HG02884 (cell line): ENCODE data around the gene ZFHX3.

Experiments used
- ATAC-seq: cut with Tn5 transposase; IDR thresholded peaks from one replicate; pipeline ENCODE4 v1.9.1; 2021; ENCODE audit warnings: mild to moderate bottlenecking, moderate library complexity; ENCODE audit not compliant: unreplicated experiment

The ZFHX3 gene

DNA sequence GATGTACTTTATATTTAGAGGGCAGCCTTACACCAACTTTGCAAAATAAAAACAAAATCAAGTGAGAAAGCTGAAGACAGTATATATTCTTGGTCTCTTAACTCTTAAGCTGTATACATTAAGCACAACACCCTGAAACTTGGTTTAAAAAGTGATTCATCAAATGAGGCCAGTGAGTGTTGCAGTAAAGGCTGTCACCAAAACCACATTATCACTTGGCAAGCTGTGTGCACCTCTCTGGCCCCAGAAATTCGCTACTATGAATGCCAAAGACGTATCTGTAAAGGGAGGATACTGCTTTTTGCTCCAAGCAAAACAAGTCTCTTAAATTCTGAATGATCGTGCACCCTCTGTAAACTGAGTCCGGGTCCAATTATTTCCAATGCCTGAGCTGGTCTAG is 163.9 kb downstream of the ZFHX3 start:
- ATAC-seq, result no peak

DNA sequence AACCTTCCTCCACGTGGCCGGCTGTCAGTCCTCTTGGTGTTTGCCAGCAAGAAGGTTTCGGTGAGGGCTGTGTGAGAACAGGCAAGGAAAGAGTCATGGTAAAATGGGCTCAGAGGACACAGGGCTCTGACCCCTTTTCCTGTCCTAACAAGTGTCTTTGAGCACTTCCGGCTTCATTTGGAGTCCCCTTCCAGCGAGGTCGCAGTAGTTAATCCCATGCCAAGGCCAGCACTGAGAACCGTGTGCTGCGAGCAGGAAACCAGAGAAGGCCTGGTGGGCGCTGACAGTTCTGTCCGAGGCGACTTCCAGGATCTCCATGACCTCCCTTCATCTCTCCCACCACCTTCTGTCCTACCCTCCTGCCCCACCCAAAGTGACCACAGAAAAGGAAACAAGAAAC is 168.1 kb downstream of the ZFHX3 start:
- no peak for ATAC-seq

DNA sequence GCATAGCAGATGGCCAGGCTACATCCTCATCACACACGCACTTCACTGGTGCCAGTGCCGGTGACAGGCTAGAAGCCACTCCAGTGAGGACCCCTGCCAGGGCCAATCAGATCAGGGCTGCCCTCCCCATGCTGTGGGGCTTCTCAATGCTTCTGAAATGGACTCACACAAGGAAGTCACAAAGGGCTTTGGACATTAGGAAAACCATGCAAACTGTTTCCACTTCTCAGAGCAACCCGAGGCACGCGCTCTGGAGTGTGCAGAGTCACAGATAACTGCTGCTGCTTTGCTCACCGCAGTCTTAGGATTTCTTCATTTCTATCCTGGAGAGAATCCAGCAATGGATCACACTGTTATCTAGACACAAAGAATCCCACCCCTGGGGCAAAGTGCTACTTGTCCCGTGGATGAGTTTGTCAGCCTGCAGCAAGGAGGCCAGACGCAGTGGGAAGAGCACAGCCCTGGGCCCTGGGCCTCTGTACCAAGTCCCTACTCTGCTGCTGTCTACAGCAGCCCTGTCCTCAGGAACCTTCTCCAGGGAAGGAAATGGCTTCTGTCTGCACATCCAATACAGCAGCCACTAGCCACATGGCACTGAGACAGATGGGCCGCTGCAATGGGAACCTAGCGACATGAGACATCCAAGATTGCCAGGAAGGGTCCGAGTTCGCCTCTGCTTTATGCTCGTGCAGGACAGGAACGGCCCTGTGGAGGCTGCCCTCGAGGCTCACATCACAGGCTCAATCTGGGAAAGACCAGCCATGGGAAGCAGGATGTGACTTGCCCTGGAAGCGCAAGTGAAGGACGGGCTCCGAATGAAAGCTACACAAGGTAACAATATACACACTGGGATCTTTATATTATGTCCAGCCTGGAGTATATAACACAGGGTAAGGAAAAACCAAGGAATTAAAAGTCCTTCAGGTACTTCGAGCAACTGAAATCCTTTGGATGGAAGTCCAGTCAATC is 169.3 kb downstream of the ZFHX3 start:
- no peak for ATAC-seq

DNA sequence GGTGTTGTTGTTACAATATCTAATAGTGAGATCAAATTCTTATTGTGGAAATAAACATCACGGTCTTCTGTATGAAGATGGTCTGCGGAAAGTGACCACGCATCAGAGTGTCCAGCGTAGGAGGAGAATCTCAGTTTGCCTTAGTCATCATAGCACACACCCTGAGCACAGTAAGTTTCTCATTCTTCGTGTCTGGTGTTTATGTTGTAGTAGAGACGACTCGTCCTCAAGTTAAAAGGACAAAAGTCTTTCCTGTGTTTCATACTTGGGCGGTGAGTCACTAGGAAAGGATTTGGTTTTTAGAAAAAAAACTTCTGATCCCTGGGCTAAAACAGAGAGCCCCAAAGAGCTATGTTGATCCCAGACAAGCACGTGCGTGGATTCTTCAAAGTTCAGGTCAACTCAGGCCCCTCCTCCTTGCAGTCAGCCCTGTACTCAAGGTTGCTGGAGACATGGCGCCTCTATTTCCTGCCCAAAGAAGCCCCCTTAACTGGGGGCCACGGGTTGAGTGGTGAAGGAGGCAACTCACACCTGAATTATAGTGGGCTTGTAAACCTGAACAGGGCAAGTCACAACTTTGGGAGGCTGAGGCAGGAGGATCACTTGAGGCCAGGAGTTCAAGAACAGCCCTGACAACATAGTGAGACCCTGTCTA is 170.4 kb downstream of the ZFHX3 start:
- ATAC-seq, result no peak

DNA sequence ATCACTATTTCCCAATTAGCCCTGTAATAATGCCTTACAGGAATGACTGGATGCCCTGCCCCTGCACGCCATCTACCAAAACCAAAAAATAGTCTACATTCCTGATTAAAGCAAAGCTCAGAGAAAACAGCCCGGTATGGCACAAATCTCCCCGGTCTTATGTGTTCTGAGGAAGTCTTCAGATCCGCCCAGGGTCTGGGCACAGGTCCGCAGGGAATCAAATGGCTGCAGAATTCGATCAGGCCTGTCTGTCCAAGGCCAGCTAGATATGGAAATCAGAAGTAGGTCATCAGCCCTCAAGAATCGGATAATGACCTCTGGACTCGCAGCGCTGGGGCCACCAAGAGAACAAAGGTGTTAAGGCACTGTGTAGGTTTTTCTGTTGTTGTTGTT is 171.0 kb downstream of the ZFHX3 start:
- no peak for ATAC-seq

DNA sequence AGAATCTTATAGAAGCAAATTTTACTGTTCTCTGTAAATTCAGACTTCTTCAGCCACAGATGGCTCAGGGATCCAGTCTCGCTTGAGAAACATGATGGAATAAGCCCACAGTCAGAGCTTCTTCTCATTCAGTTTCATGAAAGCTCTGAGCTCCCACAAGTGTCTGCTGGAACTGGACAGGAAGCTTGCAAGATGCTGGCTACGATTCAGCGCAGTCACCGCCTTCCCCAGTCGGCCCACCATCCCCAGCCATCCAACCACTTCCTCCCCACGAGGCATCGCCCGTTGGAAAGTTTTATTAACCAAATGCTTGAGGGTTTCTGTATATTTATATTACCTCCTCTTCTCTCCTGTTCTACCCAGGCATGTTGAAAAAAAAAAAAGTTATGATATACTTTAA is 171.7 kb downstream of the ZFHX3 start:
- no peak for ATAC-seq

DNA sequence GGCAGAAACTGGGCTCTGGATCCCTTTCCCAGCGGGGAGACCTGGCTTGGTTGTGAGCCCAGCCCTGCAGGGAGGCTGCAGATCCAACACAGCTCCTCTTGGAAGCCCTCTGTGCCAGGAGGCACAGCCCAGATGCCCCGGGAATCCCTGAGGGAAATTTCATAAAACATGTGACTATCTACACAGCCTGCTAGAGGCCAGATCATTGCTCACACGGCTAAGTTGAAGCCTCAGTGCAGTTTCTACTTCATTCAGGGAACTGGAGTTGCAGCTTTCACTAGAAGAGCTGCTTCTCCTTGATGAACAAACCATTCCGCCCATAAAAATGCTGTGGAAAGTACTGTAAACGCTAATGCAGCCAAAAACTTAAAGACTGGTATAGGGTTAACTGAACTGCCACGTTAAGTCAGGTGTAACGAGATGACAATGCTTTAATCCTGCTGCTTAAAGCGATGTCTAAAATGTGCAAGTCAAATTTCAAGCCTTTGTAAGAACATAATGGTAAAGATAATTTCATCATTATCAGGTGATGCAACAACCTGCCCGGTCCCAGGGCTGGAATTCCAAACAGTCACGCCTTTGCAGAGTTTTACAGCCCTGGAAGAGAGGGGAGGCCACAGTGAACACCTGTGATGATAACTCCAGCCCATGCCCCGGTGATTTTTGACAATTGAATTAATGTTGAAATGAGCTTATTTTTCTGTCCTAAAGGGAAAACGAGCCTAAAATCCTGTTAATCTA is 172.5 kb downstream of the ZFHX3 start:
- ATAC-seq, result no peak

DNA sequence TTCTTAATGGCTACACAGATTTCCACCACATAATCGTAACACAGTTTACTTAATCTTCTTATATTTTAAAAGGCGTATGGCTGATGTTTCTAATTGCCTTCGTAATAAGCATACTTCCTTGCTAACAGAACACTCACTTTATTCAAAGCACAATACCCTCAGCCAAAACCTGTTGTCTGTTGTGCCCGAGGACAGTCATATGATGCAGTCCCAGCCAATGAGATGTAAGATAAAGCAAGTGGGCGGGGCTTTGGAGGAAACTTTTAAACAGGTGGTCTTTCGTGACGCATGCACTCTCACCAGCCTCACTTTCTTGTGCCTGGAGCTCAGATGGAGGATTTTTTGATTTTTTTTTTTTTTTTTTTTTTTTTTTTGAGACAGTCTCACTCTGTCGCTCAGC is 174.1 kb downstream of the ZFHX3 start:
- ATAC-seq, result no peak

DNA sequence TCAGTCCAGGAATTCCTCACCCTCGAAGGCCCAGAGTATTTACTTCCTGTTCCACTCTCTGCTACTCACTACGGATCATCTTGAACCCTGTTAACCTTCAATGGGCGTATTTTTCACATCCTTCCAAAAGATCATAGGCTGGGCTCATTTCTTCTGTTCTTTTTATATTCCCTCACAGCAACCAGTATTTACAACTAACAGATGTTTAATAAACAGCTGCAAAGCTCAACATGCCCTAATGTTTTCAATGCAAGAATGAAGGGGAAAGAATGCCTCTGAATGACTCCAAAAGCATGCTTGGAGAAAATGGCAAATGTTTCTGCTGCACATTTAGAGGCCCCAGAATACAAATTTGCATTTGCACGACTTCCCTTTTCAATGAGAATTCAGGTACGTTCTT is 174.9 kb downstream of the ZFHX3 start:
- ATAC-seq, result no peak

DNA sequence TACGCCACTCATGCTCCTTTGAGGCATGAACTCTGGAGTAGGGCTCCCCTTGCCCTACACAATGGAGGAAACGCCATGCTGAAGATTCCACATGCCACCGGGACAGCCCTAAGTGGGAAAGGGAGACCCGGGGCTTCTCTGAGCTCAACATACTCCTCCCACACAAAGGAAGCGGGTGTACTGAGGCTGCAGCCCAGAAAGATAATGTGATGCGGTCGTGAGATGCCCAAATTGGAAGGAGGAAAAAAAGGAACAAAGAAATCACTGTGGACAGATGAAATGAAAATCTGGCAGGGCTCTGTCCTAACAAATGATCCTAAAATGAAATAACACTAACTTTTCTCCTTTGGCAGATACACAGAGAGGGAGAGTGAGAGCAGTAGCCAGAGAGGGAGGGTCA is 182.1 kb downstream of the ZFHX3 start:
- no peak for ATAC-seq

DNA sequence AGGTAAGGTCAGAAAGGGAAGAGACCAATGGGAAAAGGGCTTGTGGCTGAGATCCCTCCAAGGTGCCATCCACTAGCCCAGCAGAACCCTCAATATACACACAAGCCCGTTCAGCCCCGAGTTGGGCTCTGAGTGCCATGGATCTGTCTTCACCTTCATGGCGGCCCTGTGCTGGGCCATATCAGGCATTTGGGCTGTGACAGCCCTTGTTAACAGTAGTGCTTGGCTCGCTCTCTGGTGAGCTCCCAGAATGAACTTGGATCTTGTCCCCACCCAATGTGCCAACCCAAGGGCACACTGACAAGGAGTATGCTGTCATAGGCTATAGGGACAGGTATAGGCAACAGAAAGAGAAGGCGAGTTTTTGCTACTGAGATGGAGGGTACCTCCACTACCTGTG is 182.7 kb downstream of the ZFHX3 start:
- no peak for ATAC-seq

DNA sequence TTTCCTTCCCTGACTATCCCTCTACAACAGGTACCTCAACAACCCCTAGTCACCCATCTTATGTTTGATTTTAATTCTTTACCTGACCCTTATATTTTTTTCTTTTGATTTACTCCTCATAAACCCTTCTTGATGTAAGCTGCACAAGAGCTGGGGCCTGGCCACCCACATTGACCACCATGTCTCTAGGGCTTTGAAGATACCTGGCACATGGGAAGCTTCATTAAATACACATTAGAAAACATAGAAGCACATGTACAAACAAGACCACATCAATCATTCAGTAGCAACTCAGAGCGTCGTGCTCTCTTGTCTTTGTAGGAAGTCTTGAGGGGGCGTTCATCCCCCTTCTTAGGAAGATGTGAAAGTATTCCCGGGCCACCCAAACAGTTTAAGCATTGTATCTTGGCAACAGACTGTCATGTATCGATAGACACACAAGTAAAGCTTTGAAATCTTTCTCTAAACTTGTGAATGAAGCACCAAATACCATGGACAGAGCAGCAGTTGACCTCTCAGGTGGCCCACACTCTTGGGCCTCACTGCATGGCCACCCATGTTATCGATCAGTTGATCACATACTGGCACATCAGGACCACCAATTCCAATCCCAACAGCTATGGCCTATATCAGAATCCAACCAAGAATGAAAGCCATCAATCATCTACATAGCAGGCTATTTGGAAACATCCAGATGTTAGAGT is 183.6 kb downstream of the ZFHX3 start:
- ATAC-seq, result no peak

DNA sequence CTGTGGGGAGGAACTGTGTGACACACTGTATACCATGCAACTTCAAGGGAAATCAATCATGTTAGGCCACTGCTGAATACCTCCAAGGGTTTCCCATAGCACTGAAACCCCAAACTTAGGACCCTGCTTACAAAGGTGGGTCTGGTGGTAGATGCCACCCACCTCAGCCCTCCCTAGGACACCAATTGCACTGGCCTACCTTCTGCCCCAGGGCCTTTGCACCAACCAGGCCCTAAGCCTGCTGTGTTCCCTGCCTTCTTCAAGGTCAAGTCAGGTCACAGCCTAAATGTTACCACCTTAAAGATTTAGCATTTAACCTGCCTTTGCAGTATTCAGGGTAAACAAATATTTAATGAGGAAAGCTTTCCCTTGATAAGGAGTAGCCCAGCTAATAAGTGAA is 185.8 kb downstream of the ZFHX3 start:
- no peak for ATAC-seq

DNA sequence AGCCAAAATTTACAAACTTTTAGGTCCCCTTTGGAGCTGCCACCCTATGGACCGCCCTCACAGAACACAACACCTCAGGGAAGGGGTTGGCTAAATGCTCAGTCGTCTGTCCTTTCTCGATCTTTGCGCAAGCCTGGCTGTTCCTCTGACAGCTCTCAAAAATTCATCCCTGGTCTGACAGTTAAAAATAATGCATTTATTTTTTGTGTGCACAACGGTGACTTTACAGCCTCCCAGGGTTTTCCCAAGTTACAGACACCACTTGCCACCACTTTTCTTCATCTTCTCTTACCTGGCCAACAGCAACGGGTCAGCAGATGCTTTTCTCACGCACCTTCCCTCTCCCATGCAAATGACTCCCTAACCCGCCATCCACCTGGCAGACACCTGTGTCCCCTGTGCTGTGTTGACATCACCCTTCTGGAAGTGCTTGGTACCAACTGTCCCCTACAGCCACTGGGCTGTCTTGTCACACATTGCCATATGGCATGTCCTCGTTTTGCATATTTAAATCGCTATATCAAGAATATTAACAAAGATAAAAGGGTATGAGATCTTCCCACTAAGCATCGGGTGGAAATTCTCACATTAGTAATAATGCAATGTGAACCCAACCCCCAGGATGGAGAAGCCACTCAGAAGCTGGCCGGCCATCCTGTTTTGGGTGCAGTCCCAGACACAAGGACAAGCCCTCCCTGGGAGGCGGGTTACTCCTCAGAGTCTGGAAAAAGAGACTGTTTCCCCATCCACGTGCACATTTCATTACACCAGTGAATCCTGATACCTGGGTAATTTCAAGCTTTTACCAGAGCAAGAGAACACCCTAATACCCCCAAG is 187.0 kb downstream of the ZFHX3 start:
- ATAC-seq, result no peak

DNA sequence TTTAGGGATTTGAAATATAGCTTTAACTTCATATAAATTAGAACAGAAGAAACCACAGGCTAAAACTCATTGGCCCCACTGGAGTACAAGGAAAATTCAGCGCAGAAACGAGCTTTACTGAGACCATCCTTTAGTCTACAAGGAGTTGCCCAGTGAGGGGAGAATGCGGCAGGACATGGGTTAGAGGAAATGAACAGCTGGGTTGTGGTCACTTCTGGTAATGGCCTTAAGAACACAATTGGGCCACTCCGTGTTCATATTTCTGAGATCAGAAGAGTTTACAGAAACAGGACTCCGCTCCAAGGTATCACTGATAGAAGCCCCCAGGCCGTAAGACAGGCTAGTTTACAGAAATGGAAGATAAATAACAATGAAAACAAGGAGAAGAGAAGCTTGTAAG is 188.3 kb downstream of the ZFHX3 start:
- ATAC-seq, result no peak

DNA sequence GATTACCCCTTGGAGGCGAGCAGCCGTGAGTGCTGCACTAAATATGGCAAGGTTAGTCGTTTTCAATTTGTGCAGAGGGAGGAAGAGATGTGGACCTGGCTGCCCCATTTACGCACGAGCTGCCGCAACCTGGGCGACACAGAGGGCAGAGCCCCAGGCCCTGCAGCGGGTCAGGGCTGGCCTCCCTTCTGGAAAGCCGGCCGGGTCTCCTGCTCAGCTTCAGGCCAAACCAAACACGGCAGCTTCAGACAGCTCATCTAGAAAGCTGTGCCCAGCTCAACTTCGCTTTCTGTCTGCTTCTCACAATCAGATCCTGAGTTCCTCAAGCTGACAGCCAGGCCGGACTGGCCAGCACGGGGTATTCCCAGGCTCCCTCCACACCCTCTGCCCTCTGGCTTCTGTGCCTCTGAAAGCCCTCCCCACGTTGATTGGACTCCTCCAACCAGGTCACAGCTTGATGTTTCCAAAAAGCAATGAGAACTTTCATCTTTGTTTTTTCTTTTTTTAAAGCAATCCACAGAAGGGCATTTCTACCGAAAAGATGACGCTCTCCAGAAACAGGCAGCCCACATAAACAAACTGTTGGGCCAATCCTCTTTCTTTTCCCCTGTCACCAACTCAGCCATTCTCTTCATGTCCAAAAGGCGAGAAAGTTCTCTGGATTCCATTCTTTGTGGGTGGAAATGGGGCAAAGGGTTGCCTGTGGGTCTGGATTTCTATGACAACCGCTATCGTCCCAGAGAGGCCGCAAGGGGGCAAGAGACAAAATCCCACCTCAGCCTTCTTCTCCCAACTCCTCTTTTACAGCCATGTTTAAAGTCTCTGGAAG is 189.0 kb downstream of the ZFHX3 start:
- no peak for ATAC-seq

DNA sequence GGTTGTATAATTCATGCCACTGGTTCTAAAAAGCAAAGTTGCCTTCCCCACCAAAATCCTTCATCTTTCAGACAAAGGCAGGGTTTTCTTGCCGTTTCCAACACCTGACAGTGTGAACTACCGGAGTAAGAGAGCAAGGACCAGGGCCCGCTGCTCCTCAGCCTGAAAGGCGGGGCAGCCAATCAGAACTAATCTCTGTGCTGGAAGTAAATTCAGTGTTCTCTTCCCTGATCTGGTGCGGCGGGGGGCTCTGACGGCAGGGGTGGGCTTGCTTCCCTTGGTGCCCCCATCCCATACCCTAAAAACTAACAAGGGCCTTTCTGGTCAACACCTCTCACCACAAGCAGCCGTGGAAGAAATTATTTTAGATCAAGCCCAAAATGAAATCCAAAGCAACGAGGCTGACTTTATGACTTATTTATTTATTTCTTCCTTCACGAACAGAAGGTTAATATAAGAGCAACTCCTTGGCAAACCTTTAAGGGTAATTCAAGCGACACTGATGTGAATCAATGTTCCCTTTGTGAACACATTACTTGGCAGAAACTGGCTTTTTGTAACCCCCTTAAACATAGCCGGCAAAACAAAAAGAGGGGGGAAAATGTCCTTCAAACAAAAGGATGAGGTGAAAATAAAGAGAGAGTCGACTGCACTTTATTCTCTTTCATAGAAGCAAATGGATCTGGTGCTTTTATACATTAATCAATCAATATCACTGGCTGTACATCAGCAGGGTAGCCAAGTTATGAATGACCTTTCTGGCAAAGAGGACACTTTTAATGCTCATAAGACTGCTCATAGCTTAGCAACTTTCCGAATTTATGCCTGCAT is 189.9 kb downstream of the ZFHX3 start:
- ATAC-seq, result no peak

DNA sequence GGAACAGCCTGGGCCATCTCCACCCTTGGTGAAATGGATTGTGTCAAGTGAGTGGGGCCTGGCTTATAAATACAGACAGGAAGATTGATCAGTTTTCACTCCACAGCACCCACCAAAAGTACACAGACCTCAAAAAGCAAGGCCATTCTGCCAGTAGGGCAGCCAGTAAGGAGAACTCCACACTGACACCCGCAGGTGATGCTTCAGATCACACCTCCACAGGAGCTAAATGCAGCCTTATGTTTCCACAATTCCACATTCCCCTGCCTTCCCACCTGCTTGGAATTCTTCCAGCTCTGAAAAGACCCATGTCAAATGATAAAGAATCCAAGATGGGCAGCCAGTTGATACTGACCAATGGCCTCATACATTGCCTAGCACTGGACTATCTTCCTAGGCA is 191.1 kb downstream of the ZFHX3 start:
- no peak for ATAC-seq
